ENCODE results near the gene PSMB11. TPM values are rescaled to one million over a fixed set of nuclear protein-coding genes. Genes with fewer than 3 reads are reported as not detected.

Gene PSMB11
- total and polyA plus RNA-seq, 11 donors = not detected

DNA sequence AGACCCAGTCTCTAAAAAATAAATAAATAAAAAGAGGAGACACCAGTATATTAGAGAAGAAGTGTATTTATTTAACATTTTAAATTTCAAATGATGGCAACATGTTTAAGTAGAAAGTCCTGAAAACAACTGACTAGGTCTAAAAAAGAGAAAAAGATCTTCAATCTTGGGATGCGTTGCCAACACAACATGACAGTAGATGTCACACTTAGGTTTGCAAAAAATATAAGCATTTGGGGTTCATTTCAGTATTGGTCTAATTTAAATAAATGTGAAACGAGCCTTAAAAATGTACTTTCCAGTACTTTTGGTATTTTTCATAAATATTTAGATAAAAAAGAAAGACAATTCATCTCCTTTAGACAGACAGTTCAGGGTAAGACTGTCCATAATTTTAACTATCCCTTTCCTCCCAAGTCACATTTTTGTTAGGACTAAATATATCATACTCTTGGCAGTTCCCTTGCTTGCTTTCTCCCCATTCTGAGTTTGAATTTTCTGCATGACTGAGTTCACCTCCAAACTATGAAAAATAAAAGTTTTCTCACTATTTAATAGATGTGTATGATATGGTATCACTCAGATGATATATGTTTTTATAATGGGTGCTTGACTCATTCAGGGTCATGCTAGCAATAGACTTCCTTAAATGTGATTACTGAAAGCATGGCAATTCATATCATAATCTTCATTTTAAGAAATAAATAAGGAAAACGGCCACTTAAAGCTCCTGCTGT, 36.4 kb upstream of the PSMB11 start:
- DNase-seq (no peak), ATAC-seq (no peak)
- peak overlapping the region in 2 of 12 donors; percentile 71 to 73 for H3K4me3 ChIP-seq
- H3K9me3 ChIP-seq = no peaks in the 10 kb centered on the region
- H3K4me1 ChIP-seq = peaks cover 0 to 36% (median 17%) of the 10 kb centered on the region in 12 donors
- peak overlapping the region in 3 of 12 donors; percentile 94 to 98 (median 96) for H3K27ac ChIP-seq
- H3K36me3 ChIP-seq = no peaks in the 10 kb centered on the region
- intact Hi-C loops (cut with DNase I) = loop anchor here in 4 of 10 donors (2.0 kb wide), 1 partner anchor 29 kb away; the partner anchor contains the start of gene PSMB5 (in 4 of the 4)
- H3K27me3 ChIP-seq = no peaks in the 10 kb centered on the region
- TF ChIP-seq, protein P1, sequence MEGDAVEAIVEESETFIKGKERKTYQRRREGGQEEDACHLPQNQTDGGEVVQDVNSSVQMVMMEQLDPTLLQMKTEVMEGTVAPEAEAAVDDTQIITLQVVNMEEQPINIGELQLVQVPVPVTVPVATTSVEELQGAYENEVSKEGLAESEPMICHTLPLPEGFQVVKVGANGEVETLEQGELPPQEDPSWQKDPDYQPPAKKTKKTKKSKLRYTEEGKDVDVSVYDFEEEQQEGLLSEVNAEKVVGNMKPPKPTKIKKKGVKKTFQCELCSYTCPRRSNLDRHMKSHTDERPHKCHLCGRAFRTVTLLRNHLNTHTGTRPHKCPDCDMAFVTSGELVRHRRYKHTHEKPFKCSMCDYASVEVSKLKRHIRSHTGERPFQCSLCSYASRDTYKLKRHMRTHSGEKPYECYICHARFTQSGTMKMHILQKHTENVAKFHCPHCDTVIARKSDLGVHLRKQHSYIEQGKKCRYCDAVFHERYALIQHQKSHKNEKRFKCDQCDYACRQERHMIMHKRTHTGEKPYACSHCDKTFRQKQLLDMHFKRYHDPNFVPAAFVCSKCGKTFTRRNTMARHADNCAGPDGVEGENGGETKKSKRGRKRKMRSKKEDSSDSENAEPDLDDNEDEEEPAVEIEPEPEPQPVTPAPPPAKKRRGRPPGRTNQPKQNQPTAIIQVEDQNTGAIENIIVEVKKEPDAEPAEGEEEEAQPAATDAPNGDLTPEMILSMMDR (IDR thresholded peaks at IDR 0.05) = no peak
- TF ChIP-seq POLR2A (IDR thresholded peaks at IDR 0.05) = no peak
- 79 to 84% (median 80%) methylated on average over 3 of the region's 3 CpGs for WGBS, 4 donors

- intact Hi-C loops (cut with DNase I) = loop anchor here in 4 of 10 donors (2.0 kb wide), 1 partner anchor 29 kb away; the partner anchor contains the start of gene PSMB5 (in 4 of the 4)
- no peaks in the 10 kb centered on the region for H3K36me3 ChIP-seq
- no peaks in the 10 kb centered on the region for H3K27me3 ChIP-seq
- peaks cover 0 to 36% (median 17%) of the 10 kb centered on the region in 12 donors for H3K4me1 ChIP-seq
- no peak for DNase-seq
- no peak for ATAC-seq
- H3K27ac ChIP-seq = peak overlapping the region in 10 of 12 donors; percentile 90 to 99 (median 95)
- H3K4me3 ChIP-seq = peak overlapping the region in 11 of 12 donors; percentile 65 to 98 (median 76)
- WGBS, 4 donors = 56 to 65% (median 63%) methylated on average over 5 of the region's 5 CpGs
- no peaks in the 10 kb centered on the region for H3K9me3 ChIP-seq
- no peak for TF ChIP-seq POLR2A (IDR thresholded peaks at IDR 0.05)
- TF ChIP-seq, protein P1 (IDR thresholded peaks at IDR 0.05) = no peak
Measured at GRCh38 chr14:23006188-23006534, 35.9 kb upstream of the PSMB11 start.

DNA sequence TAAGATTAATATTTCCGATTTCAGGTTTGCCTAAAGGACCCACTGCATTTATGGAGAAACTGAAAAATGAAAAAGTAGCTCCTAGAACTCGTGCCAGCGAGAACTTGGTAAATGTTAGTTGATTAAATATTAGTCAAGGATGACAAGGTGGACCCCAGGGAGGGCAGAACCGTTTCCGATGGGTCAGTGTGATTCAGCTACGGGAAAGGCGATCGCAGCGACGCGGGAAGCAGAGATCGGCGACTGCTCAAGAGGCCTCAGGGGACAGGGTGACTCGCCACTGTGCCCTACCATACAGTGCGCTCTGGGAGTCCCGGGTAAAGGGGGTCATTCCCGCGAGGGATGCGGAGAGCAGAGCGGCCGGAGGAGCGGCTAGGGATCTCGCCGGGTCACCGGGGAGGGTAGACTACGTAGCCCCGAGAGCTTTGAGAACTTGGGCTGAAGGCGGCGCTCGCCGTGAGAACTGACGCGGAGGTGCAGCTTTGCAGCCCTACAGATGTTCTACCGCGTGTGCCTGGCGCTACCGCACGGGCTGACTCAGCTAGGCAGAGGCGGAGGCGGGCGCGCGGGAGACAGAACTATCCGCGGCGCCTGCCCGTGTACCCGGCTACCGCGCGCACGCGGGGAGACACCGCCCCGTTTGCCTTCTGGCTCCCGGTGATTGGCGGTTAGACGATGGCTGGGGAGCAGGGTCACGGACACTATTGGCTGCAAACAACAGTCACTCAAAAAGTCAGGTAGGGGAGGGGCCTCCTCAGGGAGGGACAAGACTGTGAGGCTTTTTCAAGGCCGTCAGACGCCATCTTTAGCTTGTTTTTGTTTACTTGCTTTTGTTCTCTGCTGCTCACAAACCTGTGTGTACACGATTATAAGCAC, 35.2 kb upstream of the PSMB11 start:
- Histone ChIP-seq H3K4me1 (peaks cover 0 to 36% (median 17%) of the 10 kb centered on the region in 12 donors), H3K27me3 (no peaks in the 10 kb centered on the region), H3K36me3 (no peaks in the 10 kb centered on the region), H3K9me3 (no peaks in the 10 kb centered on the region), H3K4me3 (peak overlapping the region; percentile 45 to 98 (median 74)), H3K27ac (peak overlapping the region; percentile 90 to 99 (median 96))
- intact Hi-C loops (cut with DNase I) = loop anchor here in 4 of 10 donors (2.0 kb wide), 1 partner anchor 28 kb away; the partner anchor contains the start of gene PSMB5 (in 4 of the 4)
- peak; percentile 97 to 98 (median 98) for DNase-seq
- WGBS, 4 donors = 0 to 2% (median 1%) methylated on average over 25 to 62 of the region's 62 CpGs
- ATAC-seq = peak; percentile 99
- TF ChIP-seq POLR2A (IDR thresholded peaks at IDR 0.05) = peak in 1 of 2 donors; percentile 92
- TF ChIP-seq, protein P1 (IDR thresholded peaks at IDR 0.05) = peak in 6 of 12 donors; percentile 14 to 50 (median 30)

Data from heart left ventricle (tissue), 16 donors.